Inflammatory macrophage (primary cell): ENCODE measurements around the gene FOXC2.

Source experiments
- DNase-seq, 2 donors: peaks; one replicate each; pipeline ENCODE4 v3.0.0-alpha.2; 2020 to 2022
- total RNA-seq, 18 experiments: gene quantifications; one replicate each; lab custom pipeline; 2026; ENCODE audit warnings: mixed read lengths in 6 of 18, inconsistent platforms in 2 of 18; lab: John Stamatoyannopoulos, UW

Gene FOXC2
- total RNA-seq = 0 to 0.03 (median 0) reads per million in 18 experiments

- peak; percentile 3 to 13 for DNase-seq
Measured at GRCh38 chr16:86566601-86566965, at the start of gene FOXC2. Gene FOXC2 (plus strand): TSS chr16:86566829. CDS start chr16:86567336, 507 bp downstream.

GRCh38 chr16:86517033-86517432 is 49.6 kb upstream of the FOXC2 start:
- no peak for DNase-seq

GRCh38 chr16:86517652-86518258 is 48.9 kb upstream of the FOXC2 start:
- peak; percentile 20 to 56 for DNase-seq

- no peak for DNase-seq
Measured at GRCh38 chr16:86519007-86519648, 47.5 kb upstream of the FOXC2 start.

- peak; percentile 19 to 54 for DNase-seq
Measured at GRCh38 chr16:86519649-86520316, 46.8 kb upstream of the FOXC2 start.

GRCh38 chr16:86520317-86521210 is 46.1 kb upstream of the FOXC2 start:
- no peak for DNase-seq

GRCh38 chr16:86521236-86522197 is 45.1 kb upstream of the FOXC2 start:
- no peak for DNase-seq

- no peak for DNase-seq
Measured at GRCh38 chr16:86522634-86523033, 44.0 kb upstream of the FOXC2 start.

GRCh38 chr16:86523166-86523740 is 43.4 kb upstream of the FOXC2 start:
- no peak for DNase-seq

GRCh38 chr16:86524029-86524428 is 42.6 kb upstream of the FOXC2 start:
- DNase-seq = no peak

GRCh38 chr16:86525696-86526095 is 40.9 kb upstream of the FOXC2 start:
- no peak for DNase-seq

- no peak for DNase-seq
Measured at GRCh38 chr16:86527366-86527765, 39.3 kb upstream of the FOXC2 start.

- no peak for DNase-seq
Measured at GRCh38 chr16:86528061-86528929, 38.3 kb upstream of the FOXC2 start.

- no peak for DNase-seq
Measured at GRCh38 chr16:86529160-86529559, 37.5 kb upstream of the FOXC2 start.

GRCh38 chr16:86530251-86531190 is 36.1 kb upstream of the FOXC2 start:
- no peak for DNase-seq

- no peak for DNase-seq
Measured at GRCh38 chr16:86531191-86531545, 35.5 kb upstream of the FOXC2 start.

GRCh38 chr16:86531641-86532525 is 34.7 kb upstream of the FOXC2 start:
- DNase-seq = no peak

- no peak for DNase-seq
Measured at GRCh38 chr16:86532526-86532815, 34.2 kb upstream of the FOXC2 start.
